OCI-LY3 (cell line): ENCODE data around the gene FTSJ3.

ENCODE experiments used
- H2AFZ ChIP-seq: fragments of 200-600, 300-600 bp; shearing (Covaris generic); 2 replicates; pipeline ENCODE4 v1.6.0; 2014; ENCODE audit warnings: antibody characterized with exemption, low read depth, low read length
- H3K27ac ChIP-seq: fragments of 200-600, 300-600 bp; sonication (generic); 2 replicates; pipeline ENCODE4 v1.5.1; 2014; ENCODE audit warnings: mild to moderate bottlenecking, low read length, moderate library complexity, mixed read lengths
- H3K27me3 ChIP-seq: fragments of 200-600, 300-600 bp; sonication (generic); 2 replicates; pipeline ENCODE4 v1.6.1; 2014; ENCODE audit warnings: low read depth, low read length, mixed read lengths
- H3K36me3 ChIP-seq: fragments of 200-600, 300-600 bp; sonication (generic); replicated peaks from 2 replicates; pipeline ENCODE3; 2014; ENCODE audit warnings: low read depth, low read length, mixed read lengths
- H3K4me1 ChIP-seq: fragments of 300-600, 200-600 bp; sonication (generic); 2 replicates; pipeline ENCODE4 v1.6.1; 2014; ENCODE audit warnings: low read length, mixed read lengths
- H3K4me2 ChIP-seq: fragments of 200-600, 300-600 bp; sonication (generic); 2 replicates; pipeline ENCODE4 v1.6.1; 2014; ENCODE audit warnings: low read length, mixed read lengths
- H3K4me3 ChIP-seq: fragments of 300-600, 200-600 bp; sonication (generic); 2 replicates; pipeline ENCODE4 v1.5.1; 2014; ENCODE audit warnings: antibody characterized with exemption, mild to moderate bottlenecking, low read length, moderate library complexity
- H3K79me2 ChIP-seq: fragments of 300-600, 200-600 bp; shearing (Covaris generic); 2 replicates; pipeline ENCODE4 v1.6.1; 2014; ENCODE audit warnings: mild to moderate bottlenecking, low read length, mixed read lengths
- H3K9ac ChIP-seq: fragments of 300-600, 200-600 bp; shearing (Covaris generic); 2 replicates; pipeline ENCODE4 v1.6.0; 2014; ENCODE audit warnings: mild to moderate bottlenecking, low read length, moderate library complexity
- H3K9me3 ChIP-seq: fragments of 200-600, 300-600 bp; shearing (Covaris generic); 2 replicates; pipeline ENCODE4 v1.6.1; 2014; ENCODE audit warnings: low read length, mixed read lengths; ENCODE audit not compliant: insufficient read depth
- H4K20me1 ChIP-seq: fragments of 200-600, 300-600 bp; sonication (generic); 2 replicates; pipeline ENCODE4 v1.6.1; 2016; ENCODE audit warnings: low read length, mixed read lengths; ENCODE audit not compliant: insufficient read depth
- CTCF ChIP-seq: fragments of 200-600, 300-600 bp; sonication (generic); IDR thresholded peaks from 2 replicates; pipeline ENCODE4 v1.5.1; 2014; ENCODE audit warnings: antibody characterized with exemption, low read length, low read depth
- EZH2phosphoT487 ChIP-seq: fragments of 200-600 bp; shearing (Covaris generic); IDR thresholded peaks from 2 replicates; pipeline ENCODE4 v1.6.1; 2018; ENCODE audit warnings: antibody characterized with exemption, mixed run types, low read depth

The FTSJ3 gene

GRCh38 chr17:63836811-63837210 is 9.3 kb upstream of the FTSJ3 start:
- H3K79me2 ChIP-seq: peaks cover 51% of the 10 kb centered on the region
- TF ChIP-seq EZH2phosphoT487: no peak
- no peak for TF ChIP-seq CTCF
- H3K27ac ChIP-seq: no peak overlapping the region
- peaks cover 35% of the 10 kb centered on the region for H3K36me3 ChIP-seq
- no peak overlapping the region for H3K4me2 ChIP-seq
- peaks cover 35% of the 10 kb centered on the region for H4K20me1 ChIP-seq
- H3K9ac ChIP-seq: no peak overlapping the region
- no peaks in the 10 kb centered on the region for H3K9me3 ChIP-seq
- H2AFZ ChIP-seq: no peak overlapping the region
- H3K27me3 ChIP-seq: no peaks in the 10 kb centered on the region
- peaks cover 19% of the 10 kb centered on the region for H3K4me1 ChIP-seq
- no peak overlapping the region for H3K4me3 ChIP-seq

- no peak overlapping the region for H3K9ac ChIP-seq
- no peaks in the 10 kb centered on the region for H3K27me3 ChIP-seq
- no peak overlapping the region for H3K27ac ChIP-seq
- TF ChIP-seq CTCF (no peak; the same call in 1 of the 2 replicates), EZH2phosphoT487 (no peak)
- H3K79me2 ChIP-seq: peaks cover 35% of the 10 kb centered on the region
- H3K36me3 ChIP-seq: peaks cover 50% of the 10 kb centered on the region
- H3K4me3 ChIP-seq: no peak overlapping the region
- peaks cover 8% of the 10 kb centered on the region for H3K4me1 ChIP-seq
- H4K20me1 ChIP-seq: peaks cover 20% of the 10 kb centered on the region
- no peaks in the 10 kb centered on the region for H3K9me3 ChIP-seq
- H3K4me2 ChIP-seq: no peak overlapping the region
- H2AFZ ChIP-seq: no peak overlapping the region
These were observed 7.8 kb upstream of the FTSJ3 start for GRCh38 chr17:63835167-63835720.

- peak overlapping the region; percentile 29; the same call in 1 of the 2 replicates for H3K27ac ChIP-seq
- H3K4me3 ChIP-seq: no peak overlapping the region
- peaks cover 7% of the 10 kb centered on the region for H3K4me1 ChIP-seq
- no peak overlapping the region for H3K9ac ChIP-seq
- TF ChIP-seq EZH2phosphoT487: no peak
- TF ChIP-seq CTCF: peak; percentile 57
- peaks cover 57% of the 10 kb centered on the region for H3K36me3 ChIP-seq
- H3K9me3 ChIP-seq: no peaks in the 10 kb centered on the region
- H4K20me1 ChIP-seq: peaks cover 20% of the 10 kb centered on the region
- peaks cover 30% of the 10 kb centered on the region for H3K79me2 ChIP-seq
- H3K4me2 ChIP-seq: no peak overlapping the region
- H3K27me3 ChIP-seq: no peaks in the 10 kb centered on the region
- no peak overlapping the region for H2AFZ ChIP-seq
These were observed 7.1 kb upstream of the FTSJ3 start for GRCh38 chr17:63834431-63835166.

- peaks cover 64% of the 10 kb centered on the region for H3K36me3 ChIP-seq
- H2AFZ ChIP-seq: no peak overlapping the region
- H3K79me2 ChIP-seq: peaks cover 30% of the 10 kb centered on the region
- H3K9ac ChIP-seq: no peak overlapping the region
- H3K4me3 ChIP-seq: no peak overlapping the region
- H3K27ac ChIP-seq: no peak overlapping the region
- no peaks in the 10 kb centered on the region for H3K27me3 ChIP-seq
- no peaks in the 10 kb centered on the region for H3K9me3 ChIP-seq
- H3K4me1 ChIP-seq: 0 out of 2 replicates have a peak, but pooled peaks cover under 1% of the 10 kb centered on the region
- peaks cover 13% of the 10 kb centered on the region for H4K20me1 ChIP-seq
- no peak overlapping the region for H3K4me2 ChIP-seq
- no peak for TF ChIP-seq CTCF
- no peak for TF ChIP-seq EZH2phosphoT487
These were observed 6.4 kb upstream of the FTSJ3 start for GRCh38 chr17:63833741-63834373.
